ENCODE results near the gene TPRG1L.
"Not testable (repeated sequence)": the region's sequence is repeated elsewhere in the genome, so short reads cannot be mapped to it uniquely, and the experiment has no call there.

TPRG1L gene

GRCh38 chr1:3624200-3625136, at the start of gene TPRG1L:
Gene TPRG1L (plus strand): TSS chr1:3625015. CDS start chr1:3625073, 58 bp downstream.
- in situ Hi-C loops (cut with MboI; ENCODE audit: low sequenced_read_pairs) = no loop called here

- in situ Hi-C loops (cut with MboI; ENCODE audit: low sequenced_read_pairs) = not testable (repeated sequence)
Measured at GRCh38 chr1:3575515-3575914, 49.3 kb upstream of the TPRG1L start.

- in situ Hi-C loops (cut with MboI; ENCODE audit: low sequenced_read_pairs) = no loop called here
Measured at GRCh38 chr1:3575993-3576392, 48.8 kb upstream of the TPRG1L start.

GRCh38 chr1:3577300-3577699, 47.5 kb upstream of the TPRG1L start:
- in situ Hi-C loops (cut with MboI; ENCODE audit: low sequenced_read_pairs) = no loop called here

GRCh38 chr1:3577711-3578432, 46.9 kb upstream of the TPRG1L start:
- in situ Hi-C loops (cut with MboI; ENCODE audit: low sequenced_read_pairs) = no loop called here

GRCh38 chr1:3578433-3578805, 46.4 kb upstream of the TPRG1L start:
- in situ Hi-C loops (cut with MboI; ENCODE audit: low sequenced_read_pairs) = no loop called here

DNA sequence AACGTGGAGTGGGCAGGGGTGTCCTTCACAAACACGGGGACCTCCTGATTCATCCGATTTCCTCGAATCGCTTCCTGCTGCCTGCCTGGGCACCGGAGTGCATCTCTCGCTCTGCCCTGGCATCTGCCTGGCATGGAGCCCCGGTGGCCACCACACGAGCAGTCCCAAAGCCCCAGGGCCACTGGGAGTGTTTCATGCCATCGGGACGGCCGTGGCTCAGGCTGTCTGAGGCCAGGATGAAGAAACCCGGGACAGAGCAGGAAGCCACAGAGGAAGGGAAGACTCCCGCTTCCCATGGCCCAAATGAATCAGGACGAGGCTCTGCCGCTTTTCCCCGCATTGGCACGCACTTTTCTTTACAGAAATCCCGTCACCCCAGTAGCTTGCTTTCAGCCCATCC, 45.9 kb upstream of the TPRG1L start:
- in situ Hi-C loops (cut with MboI; ENCODE audit: low sequenced_read_pairs) = no loop called here

DNA sequence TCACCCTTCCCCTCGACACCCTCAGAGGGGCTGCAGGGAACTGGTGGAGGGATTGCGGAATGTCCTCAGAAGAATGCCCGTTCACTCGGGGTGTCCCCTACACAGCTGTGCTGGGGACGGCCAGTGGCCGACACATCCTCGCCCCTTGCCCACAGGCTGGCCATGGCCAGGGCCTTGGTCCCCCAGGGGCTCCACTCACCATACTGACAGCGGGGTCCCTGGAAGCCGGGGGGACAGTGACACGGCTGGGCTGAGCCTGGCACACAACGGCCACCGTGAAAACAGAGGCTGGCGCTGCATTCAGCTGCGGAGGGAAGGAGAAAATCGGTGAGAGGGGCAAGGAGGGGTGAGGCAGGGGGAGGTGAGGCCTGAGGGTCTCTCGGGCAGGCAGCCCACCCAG, 45.2 kb upstream of the TPRG1L start:
- in situ Hi-C loops (cut with MboI; ENCODE audit: low sequenced_read_pairs) = no loop called here

DNA sequence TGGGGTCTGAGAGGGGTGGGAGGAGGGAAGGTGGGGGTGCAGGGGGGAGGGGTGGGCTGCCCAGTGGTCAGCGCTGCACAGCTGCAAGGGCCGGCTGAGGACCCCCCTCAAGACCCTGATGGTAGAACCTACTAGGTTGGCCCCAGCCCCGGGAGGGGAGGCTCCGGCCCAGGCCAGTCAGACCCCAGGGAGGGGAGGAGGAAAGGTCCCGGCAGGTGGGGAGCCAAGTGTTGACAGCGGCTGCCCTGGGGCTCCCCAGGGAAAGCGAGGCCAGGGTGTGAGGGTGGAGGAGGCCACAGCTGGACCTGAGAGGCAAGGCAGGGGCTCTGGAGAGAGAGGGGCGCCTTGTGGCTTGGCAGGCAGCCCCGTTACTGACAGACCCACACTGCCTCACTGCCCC, 44.6 kb upstream of the TPRG1L start:
- in situ Hi-C loops (cut with MboI; ENCODE audit: low sequenced_read_pairs) = no loop called here

- in situ Hi-C loops (cut with MboI; ENCODE audit: low sequenced_read_pairs) = no loop called here
Measured at GRCh38 chr1:3581296-3582036, 43.3 kb upstream of the TPRG1L start.

DNA sequence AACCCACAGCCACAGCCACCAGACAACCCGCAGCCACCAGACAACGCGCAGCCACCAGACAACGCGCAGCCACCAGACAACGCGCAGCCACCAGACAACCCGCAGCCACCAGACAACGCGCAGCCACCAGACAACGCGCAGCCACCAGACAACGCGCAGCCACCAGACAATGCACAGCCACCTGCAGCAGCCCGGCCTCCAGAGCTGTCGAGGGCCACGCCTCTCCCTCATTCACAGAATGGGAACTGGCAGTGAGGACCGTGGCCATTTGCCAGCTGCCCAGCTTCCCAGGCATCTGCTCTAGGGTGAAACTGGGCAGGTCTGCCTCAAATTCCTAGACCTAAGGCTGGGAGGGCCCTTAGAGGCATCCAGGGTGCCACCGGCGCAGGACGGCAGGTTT, 41.1 kb upstream of the TPRG1L start:
- in situ Hi-C loops (cut with MboI; ENCODE audit: low sequenced_read_pairs) = not testable (repeated sequence)

DNA sequence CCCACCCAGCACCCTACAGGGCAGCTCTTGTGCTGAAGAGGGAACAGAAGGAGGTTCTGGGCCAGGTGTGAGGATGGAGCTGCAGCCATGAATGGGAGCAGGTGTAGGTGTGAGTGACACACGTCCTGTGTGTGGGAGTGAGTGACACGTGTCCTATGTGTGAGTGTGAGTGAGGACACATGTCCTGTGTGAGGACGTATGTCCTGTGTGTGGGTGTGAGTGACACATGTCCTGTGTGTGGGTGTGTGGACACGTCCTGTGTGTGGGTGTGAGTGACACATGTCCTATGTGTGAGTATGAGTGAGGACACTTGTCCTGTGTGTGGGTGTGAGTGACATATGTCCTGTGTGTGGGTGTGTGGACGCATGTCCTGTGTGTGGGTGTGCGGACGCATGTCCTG, 39.9 kb upstream of the TPRG1L start:
- in situ Hi-C loops (cut with MboI; ENCODE audit: low sequenced_read_pairs) = no loop called here

GRCh38 chr1:3585353-3585868, 39.4 kb upstream of the TPRG1L start:
- in situ Hi-C loops (cut with MboI; ENCODE audit: low sequenced_read_pairs) = not testable (repeated sequence)

- in situ Hi-C loops (cut with MboI; ENCODE audit: low sequenced_read_pairs) = no loop called here
Measured at GRCh38 chr1:3585940-3586568, 38.8 kb upstream of the TPRG1L start.

DNA sequence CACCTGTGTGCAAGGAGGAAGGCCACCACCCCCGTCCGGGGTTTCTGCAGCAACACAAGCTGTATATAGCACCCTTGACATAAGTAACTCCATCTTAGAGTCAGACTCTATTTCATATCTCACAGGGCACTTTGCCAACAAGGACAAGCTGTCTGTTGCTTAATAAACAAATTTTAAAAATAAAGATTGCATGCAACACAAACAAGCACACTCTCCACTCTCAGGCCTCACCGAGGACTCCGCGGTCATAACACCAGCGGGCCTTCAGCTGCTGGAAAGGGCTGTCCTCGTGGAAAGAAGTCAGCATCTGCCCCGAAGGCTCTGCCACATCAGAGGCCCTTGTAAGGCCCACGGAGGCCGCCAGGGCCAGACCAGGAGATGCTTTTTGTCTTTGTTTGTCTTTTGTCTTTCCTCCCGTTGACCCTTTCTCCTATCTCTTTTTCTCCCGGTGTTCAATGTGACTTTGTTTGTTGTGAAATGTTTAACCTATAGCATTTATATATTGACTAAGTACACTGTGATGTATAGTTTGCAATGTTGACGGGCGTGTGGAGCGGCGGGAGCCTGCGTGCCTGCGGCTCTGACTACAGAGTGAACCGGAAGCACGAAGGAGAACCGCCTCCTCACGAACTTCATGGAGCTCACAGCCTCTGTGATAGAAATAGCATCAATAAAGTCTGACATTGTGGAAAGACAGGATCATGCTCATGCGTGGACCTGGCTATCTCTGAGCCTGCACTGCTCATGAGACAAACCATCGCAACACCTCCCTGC, 37.6 kb upstream of the TPRG1L start:
- in situ Hi-C loops (cut with MboI; ENCODE audit: low sequenced_read_pairs) = no loop called here

- in situ Hi-C loops (cut with MboI; ENCODE audit: low sequenced_read_pairs) = no loop called here
Measured at GRCh38 chr1:3588395-3588794, 36.4 kb upstream of the TPRG1L start.

- in situ Hi-C loops (cut with MboI; ENCODE audit: low sequenced_read_pairs) = no loop called here
Measured at GRCh38 chr1:3590139-3590763, 34.6 kb upstream of the TPRG1L start.

DNA sequence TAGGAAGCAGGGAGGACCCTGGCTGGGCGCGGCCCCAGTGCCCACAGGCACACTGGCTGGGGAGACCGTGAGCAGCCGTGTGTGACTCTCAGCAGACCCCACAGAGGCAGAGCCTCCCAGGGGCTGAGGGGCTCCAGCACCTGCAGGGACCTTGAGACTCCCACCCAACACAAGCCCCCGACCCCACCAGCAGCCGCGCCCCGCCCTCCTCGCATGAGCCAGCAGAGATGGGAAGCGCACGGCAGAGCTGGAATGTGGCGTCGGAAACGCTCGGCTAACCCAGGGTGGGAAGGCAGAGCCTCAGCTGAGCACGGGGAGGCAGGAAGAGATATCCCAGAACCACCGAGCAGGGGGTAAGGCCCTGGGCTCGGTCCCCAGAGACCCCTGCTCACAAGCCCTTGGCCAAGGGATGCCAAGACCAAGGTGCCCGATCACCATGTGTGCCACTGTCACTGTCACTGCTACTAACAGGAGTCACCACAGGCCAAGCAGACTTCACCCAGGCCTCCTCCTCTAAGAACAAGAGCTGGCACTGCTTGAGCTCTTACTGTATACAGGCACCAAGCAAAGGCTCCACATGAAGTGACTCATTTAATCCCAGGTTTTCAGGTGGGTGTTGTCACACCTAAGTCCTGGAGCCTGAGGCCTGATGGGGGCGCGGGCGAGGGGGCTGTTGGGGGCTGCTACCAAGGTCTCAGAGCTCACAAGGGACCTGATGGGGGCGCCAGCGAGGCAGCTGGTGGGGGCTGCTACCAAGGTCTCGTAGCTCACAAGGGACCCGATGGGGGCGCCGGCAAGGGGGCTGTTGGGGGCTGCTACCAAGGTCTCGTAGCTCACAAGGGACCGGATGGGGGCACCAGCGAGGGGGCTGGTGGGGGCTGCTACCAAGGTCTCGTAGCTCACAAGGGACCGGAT, 33.6 kb upstream of the TPRG1L start:
- in situ Hi-C loops (cut with MboI; ENCODE audit: low sequenced_read_pairs) = no loop called here
